AG09319 (cell line): Measurements from ENCODE around the gene MTSS2.

ENCODE experiments used
- DNase-seq: peaks from one replicate; pipeline ENCODE4 v3.0.0-alpha.2; 2010; ENCODE audit warnings: low read depth; ENCODE audit errors: extremely low read depth
- TF ChIP-seq, protein P1 (sequence below): IDR thresholded peaks from 2 replicates; pipeline ENCODE4 v1.5.1; 2011; ENCODE audit warnings: low read depth, mild to moderate bottlenecking, inconsistent platforms, low read length, moderate library complexity

MTSS2 gene

GRCh38 chr16:70726892-70727361 lies 41.1 kb upstream of the MTSS2 start:
- DNase-seq: no peak
- TF ChIP-seq, protein P1, sequence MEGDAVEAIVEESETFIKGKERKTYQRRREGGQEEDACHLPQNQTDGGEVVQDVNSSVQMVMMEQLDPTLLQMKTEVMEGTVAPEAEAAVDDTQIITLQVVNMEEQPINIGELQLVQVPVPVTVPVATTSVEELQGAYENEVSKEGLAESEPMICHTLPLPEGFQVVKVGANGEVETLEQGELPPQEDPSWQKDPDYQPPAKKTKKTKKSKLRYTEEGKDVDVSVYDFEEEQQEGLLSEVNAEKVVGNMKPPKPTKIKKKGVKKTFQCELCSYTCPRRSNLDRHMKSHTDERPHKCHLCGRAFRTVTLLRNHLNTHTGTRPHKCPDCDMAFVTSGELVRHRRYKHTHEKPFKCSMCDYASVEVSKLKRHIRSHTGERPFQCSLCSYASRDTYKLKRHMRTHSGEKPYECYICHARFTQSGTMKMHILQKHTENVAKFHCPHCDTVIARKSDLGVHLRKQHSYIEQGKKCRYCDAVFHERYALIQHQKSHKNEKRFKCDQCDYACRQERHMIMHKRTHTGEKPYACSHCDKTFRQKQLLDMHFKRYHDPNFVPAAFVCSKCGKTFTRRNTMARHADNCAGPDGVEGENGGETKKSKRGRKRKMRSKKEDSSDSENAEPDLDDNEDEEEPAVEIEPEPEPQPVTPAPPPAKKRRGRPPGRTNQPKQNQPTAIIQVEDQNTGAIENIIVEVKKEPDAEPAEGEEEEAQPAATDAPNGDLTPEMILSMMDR: no peak

GRCh38 chr16:70725912-70726828 lies 40.3 kb upstream of the MTSS2 start:
- TF ChIP-seq, protein P1: no peak
- DNase-seq: no peak

GRCh38 chr16:70725024-70725911 lies 39.4 kb upstream of the MTSS2 start:
- TF ChIP-seq, protein P1: no peak
- no peak for DNase-seq

DNA sequence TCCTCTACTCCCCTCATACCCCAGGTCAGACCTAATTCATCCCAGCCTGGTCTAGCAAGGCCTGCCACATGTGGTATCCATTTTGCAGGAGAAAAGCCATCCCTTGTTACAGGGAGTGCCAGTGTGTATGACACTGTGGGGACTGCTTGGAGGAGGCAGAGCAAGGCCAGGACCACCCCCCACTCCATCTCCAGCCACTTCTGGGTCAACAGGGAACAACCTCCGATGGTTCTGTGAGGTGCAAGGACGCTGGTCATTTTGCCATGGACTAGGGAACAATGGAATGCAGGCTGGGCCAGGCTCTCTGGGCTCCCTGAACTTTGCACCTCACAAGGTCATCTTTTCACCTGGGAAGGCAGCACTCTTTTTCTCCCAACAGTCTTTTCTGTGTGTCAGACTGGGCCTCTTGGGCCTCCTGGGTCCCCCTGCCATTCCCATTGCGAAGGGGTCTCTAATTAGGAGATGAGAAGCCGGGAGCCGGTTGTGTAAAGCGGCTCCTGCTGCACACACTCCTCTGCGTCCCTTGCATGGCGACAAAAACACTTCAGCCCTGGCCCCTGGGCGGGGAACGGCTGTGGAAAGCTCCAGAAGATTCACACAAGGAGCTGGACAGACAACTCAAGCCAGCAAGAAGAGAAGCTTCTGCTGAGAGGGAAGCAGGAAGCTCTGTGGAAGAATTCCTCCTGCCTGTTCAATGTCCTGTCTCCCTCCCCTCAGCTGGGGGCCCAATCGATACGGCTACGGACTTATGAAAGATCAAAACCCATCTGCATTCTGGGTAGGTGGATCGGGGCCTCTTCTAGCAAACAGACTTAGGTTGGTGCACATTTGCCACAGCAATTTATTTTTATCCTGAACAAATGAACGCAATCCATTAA lies 38.5 kb upstream of the MTSS2 start:
- DNase-seq: no peak
- TF ChIP-seq, protein P1: no peak

- no peak for DNase-seq
- TF ChIP-seq, protein P1: no peak
Observed at GRCh38 chr16:70723740-70724145, 37.9 kb upstream of the MTSS2 start.

GRCh38 chr16:70721202-70721963 lies 35.5 kb upstream of the MTSS2 start:
- no peak for DNase-seq
- TF ChIP-seq, protein P1: no peak
